ENCODE data around the gene HHAT.
A peak's percentile ranks its signal among the peaks of the same experiment; 100 is the strongest.

Gene HHAT

DNA sequence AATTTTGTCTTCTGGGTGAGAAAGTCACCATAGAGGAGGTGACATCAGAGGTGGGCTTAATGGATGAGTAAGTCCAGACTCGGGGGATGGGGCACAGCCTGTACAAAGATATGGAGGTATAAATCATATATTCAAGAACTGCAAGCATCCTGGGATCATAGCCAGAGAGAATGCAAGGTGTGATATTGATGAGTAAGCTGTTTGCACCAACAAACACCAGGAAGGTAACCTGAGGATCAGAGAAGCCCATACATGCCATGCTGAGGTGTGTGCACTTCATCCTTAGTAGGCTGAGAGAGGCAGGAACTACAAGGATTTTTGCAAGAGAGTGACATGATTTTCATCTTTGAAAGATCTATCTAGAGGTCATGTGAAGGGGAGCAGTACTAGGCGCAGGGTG, 306.4 kb downstream of the HHAT start:
- no peak for DNase-seq (ENCODE audit: low read depth)
- no peak overlapping the region for H3K4me3 ChIP-seq (ENCODE audit: control insufficient read depth, low read depth, low read length)
- no peak for TF ChIP-seq CTCF (IDR thresholded peaks at IDR 0.05; ENCODE audit: control insufficient read depth, insufficient read depth, low read depth, low read length, missing control alignments)

DNA sequence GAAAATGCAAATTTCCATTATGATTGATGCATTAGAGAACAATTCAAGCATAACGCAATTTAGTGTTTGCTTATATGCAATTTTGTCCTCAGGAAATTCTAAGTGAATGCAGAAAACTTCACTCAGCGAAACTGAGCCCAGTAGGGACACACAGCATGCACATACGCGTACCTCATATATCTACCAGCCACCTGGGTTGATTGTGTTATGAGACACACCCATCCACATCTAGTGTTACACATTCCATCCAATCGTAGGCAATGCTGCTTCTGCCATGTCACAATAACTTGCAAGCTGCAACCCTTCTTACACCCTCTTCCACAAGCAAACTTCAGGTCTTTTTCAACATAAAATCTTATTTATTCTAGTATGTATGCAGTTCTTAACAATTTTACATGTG, 312.9 kb downstream of the HHAT start:
- no peak for DNase-seq (ENCODE audit: low read depth)
- no peak for TF ChIP-seq CTCF (IDR thresholded peaks at IDR 0.05; ENCODE audit: control insufficient read depth, insufficient read depth, low read depth, low read length, missing control alignments)
- no peak overlapping the region for H3K4me3 ChIP-seq (ENCODE audit: control insufficient read depth, low read depth, low read length)

- H3K4me3 ChIP-seq (ENCODE audit: control insufficient read depth, low read depth, low read length) = no peak overlapping the region
- no peak for TF ChIP-seq CTCF (IDR thresholded peaks at IDR 0.05; ENCODE audit: control insufficient read depth, insufficient read depth, low read depth, low read length, missing control alignments)
- DNase-seq (ENCODE audit: low read depth) = no peak
Measured at GRCh38 chr1:210645582-210646257, 317.0 kb downstream of the HHAT start.

- no peak for TF ChIP-seq CTCF (IDR thresholded peaks at IDR 0.05; ENCODE audit: control insufficient read depth, insufficient read depth, low read depth, low read length, missing control alignments)
- no peak overlapping the region for H3K4me3 ChIP-seq (ENCODE audit: control insufficient read depth, low read depth, low read length)
- no peak for DNase-seq (ENCODE audit: low read depth)
Measured at GRCh38 chr1:210646258-210646616, 317.5 kb downstream of the HHAT start.

DNA sequence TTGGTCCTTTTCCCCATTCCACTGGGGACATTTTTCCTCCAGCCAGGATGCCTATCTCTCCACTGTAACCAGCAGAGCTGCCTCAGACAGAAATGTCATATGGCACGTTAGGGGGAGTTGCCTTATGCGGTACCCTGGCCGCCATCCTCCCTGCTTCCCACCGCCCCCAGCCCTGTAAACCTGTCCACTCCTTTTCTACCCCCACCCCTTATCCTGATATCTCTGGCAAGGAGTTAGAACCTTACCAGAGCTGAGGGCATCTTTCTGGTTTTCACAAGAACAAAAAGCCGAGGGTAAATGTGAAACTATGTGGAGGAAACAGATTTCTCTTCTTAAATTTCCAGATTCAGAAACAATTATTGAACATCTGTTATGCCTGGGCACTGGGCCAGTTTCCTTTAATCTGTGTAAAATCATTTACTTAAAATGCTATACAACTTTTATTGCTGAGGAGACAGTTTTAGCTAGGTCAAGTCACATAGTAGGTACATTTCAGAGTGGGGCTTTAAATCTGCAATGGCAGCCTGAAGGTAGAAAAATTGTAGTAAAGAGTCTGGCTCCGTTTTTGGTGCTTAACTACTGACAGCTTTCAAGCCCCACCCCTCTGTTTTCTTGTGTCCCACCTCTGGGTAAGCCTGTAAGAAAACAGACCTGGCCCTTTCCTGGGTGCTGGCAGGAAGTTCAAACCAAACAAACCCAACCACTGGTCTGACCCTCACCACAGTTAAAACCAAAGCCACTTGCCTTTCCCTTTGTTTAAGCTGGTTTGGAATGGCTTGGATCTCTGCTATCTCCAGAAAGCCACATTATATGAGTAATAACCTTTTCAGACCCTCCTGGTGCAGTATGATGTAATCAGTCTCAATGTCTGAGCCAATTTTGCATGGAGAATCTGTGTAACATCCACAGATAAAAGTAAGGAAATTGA, 319.0 kb downstream of the HHAT start:
- TF ChIP-seq CTCF (IDR thresholded peaks at IDR 0.05; ENCODE audit: control insufficient read depth, insufficient read depth, low read depth, low read length, missing control alignments) = no peak
- no peak overlapping the region for H3K4me3 ChIP-seq (ENCODE audit: control insufficient read depth, low read depth, low read length)
- DNase-seq (ENCODE audit: low read depth) = peak; percentile 46

DNA sequence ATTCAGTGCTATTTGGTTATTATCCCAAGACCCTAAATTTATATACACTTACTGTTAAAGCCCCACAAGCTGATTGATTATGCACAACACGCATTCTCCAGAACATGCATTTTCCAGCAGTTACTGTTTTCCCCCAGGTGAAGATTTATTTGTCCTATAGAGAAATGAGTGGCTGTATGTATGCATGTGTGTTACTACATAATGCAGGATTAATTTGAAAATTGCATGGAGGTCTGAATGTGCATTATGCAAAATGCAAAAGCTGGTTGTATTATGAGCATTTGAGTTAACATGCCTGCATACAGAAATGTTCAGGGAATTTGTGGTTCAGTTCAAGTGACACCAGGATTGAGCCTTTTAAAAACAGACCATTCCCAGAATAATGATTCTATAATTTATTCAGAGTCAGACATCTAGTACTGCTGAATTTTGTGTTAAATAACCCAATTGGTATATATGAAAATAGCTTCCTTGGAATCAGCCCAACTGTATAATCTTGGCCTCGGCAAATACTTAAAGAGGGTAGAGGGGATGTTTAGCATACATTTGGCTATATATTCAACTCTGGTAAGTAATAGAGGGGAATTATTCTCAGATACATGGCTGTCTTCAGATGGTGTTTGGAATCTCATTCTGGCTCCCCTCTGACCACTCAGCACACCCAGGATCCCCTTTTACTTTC, 320.0 kb downstream of the HHAT start:
- DNase-seq (ENCODE audit: low read depth) = no peak
- no peak overlapping the region for H3K4me3 ChIP-seq (ENCODE audit: control insufficient read depth, low read depth, low read length)
- no peak for TF ChIP-seq CTCF (IDR thresholded peaks at IDR 0.05; ENCODE audit: control insufficient read depth, insufficient read depth, low read depth, low read length, missing control alignments)

All from AG09309 (cell line).